A673 (cell line): ENCODE results near the gene FSTL5.

ENCODE experiments used
- CTCF ChIP-seq: fragments of 300-800, 200-600 bp; sonication (generic); conservative IDR thresholded peaks from 2 replicates; pipeline ENCODE4 v1.5.1; 2017; ENCODE audit warnings: low read depth, mild to moderate bottlenecking, antibody characterized with exemption, low read length, moderate library complexity, mixed read lengths
- EZH2 ChIP-seq: fragments of 200-600 bp; sonication (generic); IDR thresholded peaks from 2 replicates; pipeline ENCODE4 v1.6.1; 2017; ENCODE audit warnings: borderline replicate concordance, low read depth, mild to moderate bottlenecking, mixed read lengths, antibody characterized with exemption, low read length; ENCODE audit not compliant: poor library complexity, severe bottlenecking

- no peak for TF ChIP-seq EZH2
- TF ChIP-seq CTCF, result no peak
Observed at GRCh38 chr4:161704040-161704439, 459.8 kb downstream of the FSTL5 start.
